UCSD-AML1 (cell line): Measurements from ENCODE around the gene ARFGAP2.
"Not testable (repeated sequence)": the region's sequence is repeated elsewhere in the genome, so short reads cannot be mapped to it uniquely, and the experiment has no call there.

Source experiments
- DNase-seq: peaks from one replicate; lab custom pipeline; 2025; ENCODE audit not compliant: unreplicated experiment; lab: John Stamatoyannopoulos, UW

Gene ARFGAP2

DNA sequence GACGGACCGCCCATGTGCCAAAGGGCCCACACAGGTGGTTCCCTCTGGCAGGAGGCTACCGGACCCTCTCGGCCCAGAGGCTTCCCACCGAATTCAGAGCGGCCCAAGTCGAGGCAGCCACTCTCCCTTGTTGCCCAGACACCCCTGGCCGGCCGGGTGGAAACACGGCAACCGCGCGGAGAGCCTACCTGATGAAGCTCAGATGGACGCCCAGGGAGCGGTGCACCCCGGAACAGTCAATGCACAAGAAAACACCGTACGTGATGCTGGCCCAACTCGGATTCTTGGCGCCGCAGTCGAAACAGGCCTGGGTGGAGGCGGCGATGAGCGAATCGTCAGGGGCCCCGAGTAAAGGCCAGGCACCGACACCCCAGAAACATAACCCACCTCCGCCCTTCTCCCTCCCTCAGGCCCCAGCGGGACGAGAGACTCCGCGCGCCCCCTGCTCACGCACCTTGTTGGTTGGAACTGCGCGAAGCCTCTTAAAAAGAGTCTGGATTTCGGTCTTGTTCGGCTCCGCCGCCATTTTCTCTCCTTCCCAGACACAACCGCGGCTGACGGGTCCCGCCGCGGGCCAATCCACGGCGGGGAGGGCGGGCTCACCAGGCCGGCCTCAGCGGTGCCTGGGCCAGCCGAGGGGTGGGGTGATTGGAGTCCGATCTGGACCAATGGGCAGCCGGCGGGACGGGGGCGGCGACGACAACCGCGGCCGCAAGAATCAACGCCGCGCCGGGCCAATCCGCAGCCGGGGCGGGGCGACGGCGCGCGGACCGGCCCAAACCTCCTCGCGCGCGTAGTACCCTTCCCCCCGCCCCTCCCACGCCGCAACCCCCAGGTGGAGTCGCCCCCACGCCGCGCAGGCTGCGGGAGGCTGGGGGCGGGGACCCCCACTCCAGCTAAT is at the start of gene ARFGAP2:
Gene ARFGAP2 (minus strand): TSS at position 552 of the 901 bp plus-strand sequence. CDS start 26 bp downstream, at position 526.
- DNase-seq: peak; percentile 97

DNA sequence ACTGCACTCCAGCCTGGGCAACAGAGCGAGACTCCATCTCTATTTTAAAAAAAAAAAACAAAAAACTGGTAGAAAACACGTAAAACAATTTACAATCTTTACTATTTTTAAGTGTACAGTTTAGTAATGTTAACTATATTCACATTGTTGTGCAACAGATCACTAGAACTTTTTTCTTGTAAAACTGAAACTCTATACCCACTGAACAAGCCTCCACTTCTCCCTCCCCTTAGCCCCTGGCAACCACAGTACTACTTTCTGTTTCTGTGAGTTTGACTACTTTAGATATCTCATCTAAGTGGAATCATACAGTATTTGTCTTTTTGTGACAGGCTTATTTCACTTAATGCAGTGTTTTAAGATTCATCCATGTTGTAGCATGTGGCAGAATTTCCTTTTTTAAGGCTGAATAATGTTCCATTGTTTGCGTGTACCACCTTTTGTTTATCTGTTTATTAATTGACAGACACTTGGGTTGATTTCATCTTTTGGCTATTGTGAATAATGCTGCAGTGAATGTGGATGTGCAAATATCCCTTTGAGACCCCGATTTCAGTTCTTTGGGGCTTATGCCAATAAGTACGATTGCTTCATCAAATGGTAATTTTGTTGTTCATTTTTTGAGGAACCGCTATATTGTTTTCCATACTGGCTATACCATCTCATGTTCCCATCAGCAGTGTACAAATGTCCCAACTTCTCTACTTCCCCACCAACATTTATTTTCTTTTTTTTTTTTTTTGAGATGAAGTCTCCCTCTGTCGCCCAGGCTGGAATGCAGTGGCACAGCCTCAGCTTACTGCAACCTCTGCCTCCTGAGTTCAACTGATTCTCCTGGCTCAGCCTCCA is 49.1 kb upstream of the ARFGAP2 start:
- DNase-seq: no peak

DNA sequence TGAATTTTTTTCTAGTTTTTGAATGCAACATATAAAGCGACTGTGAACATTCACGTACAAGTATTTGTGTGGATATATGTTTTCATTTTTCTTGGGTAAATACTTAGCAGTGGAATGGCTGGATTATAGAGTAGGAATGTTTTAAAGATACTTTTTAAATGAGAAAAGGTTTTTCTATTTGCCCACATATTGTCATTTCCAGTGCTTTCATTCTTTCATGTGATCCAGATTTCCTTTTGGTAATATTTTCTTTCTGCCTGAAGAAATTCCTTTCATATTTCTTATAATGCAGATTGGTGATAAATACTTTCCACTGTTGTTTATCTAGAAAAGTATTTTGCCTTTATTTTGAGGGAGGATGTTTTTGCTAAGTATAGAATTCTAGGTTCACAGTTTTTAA is 46.0 kb upstream of the ARFGAP2 start:
- DNase-seq: no peak

DNA sequence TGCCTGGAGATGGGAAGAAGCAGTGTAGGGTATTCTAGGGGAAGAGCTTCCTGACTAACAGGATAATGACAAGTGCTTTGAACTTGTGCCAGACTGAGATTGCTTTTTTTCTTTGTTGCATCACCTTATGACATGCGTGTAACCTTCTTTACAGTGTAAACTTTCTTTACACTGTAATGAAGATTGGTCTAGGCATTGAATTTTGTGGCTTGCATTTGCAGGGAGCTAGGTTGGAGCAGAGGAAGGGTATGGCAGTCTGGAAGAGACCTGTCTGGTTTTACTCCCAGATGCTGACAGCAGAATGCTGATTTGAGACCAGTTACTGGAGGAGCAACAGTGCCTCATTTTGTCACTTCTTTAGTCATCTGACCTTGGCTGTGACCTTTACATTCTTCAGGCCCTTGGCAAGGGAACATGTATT is 43.7 kb upstream of the ARFGAP2 start:
- DNase-seq: no peak

DNA sequence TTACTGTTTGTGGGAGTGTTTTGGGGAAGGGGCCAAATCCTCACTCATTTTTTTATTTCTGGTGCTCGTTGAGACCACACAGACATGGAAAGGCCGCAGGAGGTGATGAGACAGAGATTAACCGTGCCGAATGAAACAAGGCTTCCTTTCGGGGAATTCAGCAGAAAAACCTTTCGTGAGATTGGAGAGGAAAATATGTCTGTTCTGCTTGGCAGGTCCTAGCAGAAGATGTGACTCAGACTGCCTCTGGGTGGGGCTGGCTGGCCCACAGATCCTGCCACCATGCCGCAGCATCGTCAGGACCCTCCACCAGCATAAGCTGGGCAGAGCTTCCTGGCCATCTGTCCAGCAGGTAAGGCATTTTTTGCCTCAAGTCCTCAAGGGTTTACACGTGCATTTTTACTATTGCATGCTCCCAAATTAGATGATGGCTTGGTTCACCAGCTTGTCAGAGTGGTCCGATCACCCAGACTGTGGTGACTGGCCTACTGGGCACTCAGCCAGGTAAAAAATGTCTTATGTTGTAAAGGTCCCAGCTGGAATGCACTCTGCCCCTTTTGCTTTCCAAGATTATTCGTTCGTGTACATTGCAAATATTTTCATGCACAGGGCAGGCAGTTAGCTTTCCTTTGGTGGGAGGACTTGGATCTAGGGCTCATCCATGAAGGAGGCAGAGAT is 39.6 kb upstream of the ARFGAP2 start:
- DNase-seq: peak; percentile 31

DNA sequence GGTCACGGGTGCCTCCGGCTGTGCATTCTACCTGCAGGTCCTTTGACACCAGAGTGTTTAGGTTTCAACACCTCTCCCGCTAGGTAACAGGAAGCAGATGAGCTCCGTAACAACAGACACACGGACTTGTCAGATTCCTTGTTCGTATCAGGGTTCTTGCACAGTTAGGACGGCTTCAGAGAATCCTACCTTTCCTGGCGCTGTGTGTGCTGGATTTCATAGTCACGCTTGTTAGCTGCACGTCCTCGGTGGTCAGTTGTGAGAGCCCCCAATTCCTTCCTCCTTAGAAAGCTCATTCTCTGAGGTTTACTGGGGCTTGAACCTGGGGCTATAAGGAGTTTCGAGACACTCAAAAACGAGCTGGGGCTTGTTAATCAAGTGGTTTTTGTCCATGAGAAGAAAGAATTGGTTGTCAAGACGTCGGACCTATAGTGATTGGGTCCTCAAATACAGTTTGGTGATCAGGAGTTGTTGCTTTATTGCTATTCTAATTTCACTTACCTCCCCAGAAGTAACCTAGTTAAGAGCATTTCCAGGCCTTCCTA is 38.8 kb upstream of the ARFGAP2 start:
- no peak for DNase-seq

DNA sequence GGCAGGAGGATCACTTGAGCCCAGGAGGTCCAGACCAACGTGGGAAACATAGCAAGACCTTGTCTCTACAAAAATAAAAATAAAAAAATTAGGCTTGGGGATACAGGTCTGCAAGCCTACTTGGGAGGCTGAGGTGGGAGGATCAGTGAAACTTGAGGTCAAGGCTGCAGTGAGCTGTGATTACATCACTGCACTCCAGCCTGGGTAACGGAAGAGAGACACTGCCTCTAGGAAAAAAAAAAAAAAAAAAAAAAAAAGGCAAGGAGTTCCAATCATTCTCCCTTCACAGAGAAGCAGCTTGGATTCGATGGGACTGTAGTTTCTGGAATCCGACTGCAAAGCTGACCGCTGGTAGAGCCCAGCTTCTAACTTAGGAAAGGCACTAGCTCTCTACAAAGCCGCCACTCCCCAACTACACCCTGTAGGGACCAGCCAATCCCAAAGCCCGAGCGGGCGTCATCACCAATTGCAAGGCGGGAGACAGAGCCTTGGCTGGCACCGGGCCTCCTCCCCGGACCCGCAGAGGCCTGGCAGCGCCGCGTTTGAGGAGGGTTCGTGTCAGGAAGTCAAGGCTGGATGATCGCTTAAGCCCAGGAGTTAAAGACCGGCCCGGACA is 37.4 kb upstream of the ARFGAP2 start:
- peak; percentile 77 for DNase-seq

DNA sequence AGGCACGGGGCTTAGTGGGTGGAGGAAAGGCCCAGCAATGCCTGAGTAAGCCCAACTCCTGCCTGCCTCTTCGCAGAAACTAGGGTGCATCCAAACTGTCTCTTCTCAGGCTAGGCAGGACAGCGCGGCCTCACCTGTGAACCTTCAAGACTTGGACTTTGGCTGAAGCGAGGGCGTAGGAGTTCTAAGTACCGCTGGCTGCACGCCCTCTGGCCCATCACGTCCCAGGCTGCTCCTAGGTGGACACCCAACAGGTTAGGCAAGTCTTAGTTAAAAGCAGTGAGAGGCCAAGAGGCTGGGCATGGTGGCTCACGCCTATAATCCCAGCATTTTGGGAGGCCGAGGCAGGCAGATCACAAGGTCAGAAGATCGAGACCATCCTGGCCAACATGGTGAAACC is 36.3 kb upstream of the ARFGAP2 start:
- no peak for DNase-seq

DNA sequence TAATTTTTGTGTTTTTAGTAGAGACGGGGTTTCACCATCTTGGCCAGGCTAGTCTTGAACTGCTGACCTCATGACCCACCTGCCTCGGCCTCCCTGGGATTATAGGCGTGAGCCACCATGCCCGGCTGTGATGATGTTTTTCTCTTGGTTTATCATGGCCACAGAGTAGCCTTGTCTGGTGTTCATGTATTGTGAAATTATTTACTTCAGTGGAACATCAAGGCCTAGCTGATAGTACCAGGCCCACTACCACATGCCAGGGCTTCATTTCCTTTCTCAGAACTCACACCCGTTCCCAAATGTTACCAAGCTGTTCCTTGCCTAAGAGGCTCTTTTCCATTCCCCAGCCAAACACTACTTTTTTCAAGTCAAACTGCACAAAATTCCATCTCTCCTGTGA is 31.9 kb upstream of the ARFGAP2 start:
- DNase-seq: no peak

DNA sequence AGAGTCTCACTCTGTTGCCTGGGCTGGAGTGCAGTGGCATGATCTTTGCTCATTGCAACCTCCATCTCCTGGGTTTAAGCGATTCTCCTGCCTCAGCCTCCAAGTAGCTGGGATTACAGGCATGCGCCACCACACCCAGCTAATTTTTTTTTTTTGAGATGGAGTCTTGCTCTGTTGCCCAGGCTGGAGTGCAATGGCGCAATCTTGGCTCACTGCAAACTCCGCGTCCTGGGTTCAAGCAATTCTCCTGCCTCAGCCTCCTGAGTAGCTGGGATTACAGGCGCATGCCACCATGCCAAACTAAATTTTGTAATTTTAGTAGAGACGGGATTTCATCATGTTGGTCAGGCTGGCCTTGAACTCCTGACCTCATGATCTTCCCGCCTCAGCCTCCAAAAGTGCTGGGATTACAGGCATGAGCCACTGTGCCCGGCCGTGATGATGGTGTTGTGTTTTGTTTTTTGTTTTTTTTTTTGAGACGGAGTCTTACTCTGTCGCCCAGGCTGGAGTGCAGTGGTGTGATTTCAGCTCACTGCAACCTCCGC is 31.4 kb upstream of the ARFGAP2 start:
- DNase-seq: not testable (repeated sequence)

DNA sequence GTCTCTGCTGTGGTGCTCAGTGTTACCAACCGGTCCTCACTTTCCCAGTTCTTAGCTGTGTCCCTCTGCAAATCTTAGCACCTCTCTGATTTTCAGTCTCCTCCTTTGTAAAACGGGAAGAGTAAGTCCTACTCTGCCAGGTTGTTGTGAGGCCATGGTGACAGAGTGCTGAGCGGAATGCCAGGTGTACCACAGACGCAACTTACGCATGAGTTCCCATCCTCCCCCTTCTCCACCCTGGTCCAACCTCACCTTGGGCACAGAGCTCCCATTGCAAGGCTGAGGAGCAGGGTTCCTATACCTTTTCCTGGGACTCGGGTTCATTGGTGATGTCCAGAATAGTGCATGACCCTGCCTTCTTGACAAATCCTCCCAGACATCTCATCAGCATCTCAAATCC is 30.8 kb upstream of the ARFGAP2 start:
- DNase-seq: no peak

DNA sequence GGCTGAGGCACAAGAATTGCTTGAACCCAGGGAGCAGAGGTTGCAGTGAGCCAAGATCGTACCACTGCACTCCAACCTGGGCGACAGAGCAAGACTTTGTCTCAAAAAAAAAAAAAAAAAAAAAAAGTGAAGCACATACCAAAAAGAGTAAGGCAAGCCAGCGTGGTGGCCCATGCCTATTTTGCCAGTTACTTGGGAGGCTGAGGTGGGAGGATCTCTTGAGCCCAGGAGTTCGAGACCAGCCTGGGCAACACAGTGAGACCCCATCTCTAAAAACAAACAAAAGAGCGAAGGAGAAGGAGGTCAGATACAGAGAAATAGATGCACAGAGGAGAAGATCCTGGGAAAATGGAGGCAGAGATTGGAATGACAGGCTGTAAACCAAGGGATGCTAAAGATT is 29.9 kb upstream of the ARFGAP2 start:
- DNase-seq: not testable (repeated sequence)

DNA sequence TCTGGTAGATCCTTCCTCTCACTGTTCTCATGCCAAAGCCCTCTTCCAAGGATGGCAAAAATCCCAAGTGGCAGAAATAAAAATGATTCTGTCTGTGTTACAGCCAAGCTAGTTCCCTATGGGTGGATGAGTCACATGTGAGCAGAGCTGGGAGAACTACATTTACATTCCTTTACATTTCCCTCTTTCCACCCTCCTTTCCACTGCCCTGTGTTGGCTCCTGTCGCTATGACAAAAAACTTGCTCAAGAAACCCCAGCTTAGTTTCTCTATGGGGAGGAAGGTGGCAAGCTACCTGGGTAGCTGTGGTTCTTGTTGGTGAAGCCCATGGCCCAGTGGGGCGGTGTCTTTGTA is 27.9 kb upstream of the ARFGAP2 start:
- DNase-seq: no peak

DNA sequence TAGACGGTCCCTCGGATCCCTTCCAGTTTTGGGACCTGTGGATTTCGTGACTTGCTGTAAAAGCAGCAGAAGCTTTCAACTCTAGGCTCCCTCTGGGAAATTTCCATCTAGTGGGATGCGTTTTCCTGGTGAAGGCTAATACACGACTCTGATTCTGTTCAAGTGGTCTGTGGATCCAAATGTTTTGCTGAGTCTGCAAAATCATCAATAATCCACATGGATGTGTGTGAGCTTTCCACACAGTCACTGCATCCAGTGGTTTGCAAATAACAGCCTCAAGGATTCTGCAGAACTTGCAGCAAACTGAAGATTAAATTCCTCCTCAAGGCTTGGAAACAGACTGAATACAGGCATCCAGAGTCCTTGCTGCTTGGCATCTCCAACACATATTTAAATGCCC is 25.9 kb upstream of the ARFGAP2 start:
- no peak for DNase-seq

DNA sequence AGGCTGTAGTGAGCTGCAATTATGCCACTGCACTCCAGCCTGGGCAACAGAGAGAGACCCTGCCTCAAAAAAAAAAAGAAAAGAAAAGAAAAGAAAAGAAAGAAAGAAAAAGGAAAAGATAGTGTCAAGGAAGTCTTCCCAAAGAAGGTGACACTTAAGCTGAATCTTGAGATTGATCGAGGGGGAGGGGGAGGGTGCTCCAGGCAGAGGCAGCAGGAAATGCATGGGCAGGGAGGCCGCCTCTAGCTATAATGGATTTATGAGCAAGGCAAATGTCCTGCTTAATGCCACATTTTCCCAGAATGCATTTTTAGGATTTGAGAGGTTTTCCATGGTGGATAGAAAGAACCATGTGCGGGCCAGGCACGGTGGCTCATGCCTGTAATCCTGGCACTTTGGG is 24.3 kb upstream of the ARFGAP2 start:
- no peak for DNase-seq

DNA sequence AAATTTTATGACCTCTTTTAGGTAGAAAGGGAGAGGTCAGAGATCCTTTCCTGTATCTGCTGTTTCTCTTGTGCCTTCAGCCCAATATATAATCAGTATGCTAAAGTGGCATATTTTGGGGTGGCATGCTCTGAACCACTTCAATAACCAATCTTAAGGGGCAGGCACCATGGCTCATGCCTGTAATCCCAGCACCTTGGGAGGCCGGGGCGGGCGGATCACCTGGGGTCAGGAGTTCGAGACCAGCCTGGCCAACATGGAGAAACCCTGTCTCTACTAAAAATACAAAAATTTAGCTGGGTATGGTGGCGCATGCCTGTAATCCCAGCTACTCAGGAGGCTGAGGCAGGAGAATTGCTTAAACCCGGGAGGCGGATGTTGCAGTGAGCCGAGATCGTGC is 21.5 kb upstream of the ARFGAP2 start:
- DNase-seq: not testable (repeated sequence)

DNA sequence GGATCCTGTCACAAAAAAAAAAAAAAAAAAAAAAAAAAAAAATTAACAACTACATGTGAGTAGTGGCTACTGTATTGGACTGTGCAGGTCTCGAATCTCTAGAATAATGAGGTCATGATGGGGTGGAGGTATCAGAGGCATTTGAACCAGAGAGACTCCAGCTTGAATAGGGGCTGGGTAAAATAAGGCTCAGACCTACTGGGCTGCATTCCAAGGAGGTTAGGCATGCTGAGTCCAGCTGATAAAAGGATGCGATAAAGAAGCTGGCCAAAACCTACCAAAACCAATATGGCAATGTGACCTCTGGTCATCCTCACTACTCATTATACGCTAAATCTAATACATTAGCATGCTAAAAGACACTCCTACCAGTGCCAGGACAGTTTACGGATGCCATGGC is 15.4 kb upstream of the ARFGAP2 start:
- DNase-seq: no peak

DNA sequence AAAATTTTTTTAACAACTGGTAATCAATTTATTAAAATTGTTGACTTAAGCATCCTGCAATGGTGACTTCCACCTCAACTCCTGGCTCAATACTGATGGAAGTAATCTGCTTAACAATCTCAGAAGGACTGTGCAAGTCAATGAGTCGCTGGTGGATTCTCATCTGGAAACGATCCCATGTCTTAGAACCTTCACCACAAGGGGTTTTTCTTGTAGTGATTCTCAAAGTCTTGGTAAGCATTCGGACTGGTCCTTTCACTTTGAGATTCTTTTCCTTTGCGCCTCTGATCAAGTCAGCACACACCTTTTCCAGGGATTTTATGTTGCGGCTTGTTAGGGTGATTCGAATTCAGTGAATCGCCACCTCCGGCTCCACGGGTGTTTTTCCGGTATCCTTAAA is 14.5 kb upstream of the ARFGAP2 start:
- DNase-seq: not testable (repeated sequence)

DNA sequence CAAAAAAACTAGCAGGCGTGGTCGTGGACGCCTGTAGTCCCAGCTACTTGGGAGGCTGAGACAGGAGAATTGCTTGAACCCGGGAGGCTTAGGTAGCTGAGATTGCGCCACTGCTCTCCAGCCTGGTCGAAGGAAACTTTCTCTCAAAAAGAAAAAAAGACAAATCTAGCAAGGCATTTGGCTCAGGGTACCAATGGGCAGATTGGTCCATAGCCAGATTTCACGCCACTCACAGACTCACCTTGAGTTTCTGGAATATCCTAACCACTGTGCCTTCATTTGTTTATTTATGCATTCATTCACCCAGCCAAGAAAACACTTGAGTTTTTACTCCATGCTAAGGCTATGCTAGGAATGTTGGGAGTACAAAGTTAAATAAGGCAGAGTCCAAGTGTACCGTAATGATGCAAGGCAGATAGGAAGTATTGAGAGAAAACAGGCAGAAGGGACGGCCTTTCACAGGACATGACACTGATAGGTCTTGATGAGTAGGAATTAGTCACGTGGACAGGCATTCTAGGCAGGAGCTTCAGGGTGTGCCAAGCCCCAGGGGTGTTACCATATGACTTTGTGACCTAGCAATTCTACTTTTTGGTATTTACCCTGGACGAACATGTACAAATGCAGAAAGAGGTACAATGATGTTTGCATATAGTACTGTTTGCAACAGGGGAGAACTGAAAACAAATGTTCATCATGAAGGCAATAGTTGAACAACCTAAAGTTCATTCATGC is 12.6 kb upstream of the ARFGAP2 start:
- DNase-seq: no peak

DNA sequence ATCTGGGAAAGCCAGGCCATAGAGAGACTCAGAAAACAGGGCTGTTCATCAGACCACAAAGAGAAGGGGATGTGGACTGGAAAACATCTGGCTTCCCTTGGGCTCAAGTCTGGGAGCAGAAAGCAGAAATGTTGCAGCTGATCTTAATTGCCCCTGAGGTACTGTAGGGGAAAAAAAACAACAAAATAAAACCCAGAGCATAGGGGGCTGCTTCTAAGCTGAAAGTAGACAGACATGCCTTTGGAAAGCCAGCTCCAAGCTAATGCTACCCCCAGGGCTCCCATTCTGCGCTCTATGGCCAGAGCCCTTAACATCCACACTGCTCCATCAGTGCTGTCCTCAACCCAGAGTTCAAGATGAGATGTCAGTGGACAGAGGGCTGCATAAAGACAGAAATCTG is 11.6 kb upstream of the ARFGAP2 start:
- no peak for DNase-seq
